HepG2 (cell line): ENCODE data around the gene ZPR1. TPM values are rescaled to one million over a fixed set of nuclear protein-coding genes. Genes with fewer than 3 reads are reported as not detected.

Source experiments
- ATRX ChIP-seq: sonication (generic); formaldehyde crosslinking; IDR thresholded peaks from 2 replicates; pipeline ENCODE4 v1.4.0; 2020; ENCODE audit warnings: missing genetic modification reagents, borderline replicate concordance
- BORCS8-MEF2B ChIP-seq: sonication (generic); formaldehyde crosslinking; IDR thresholded peaks from 2 replicates; pipeline ENCODE4 v1.8.0; 2022; ENCODE audit warnings: mild to moderate bottlenecking, missing genetic modification reagents
- CEBPG ChIP-seq: IDR thresholded peaks from 2 replicates; pipeline ENCODE4 v1.6.1; 2016
- JUN ChIP-seq: sonication (generic); formaldehyde crosslinking; IDR thresholded peaks from 2 replicates; pipeline ENCODE4 v1.4.0; 2020; ENCODE audit warnings: mild to moderate bottlenecking, missing genetic modification reagents
- KDM4B ChIP-seq: sonication (generic); formaldehyde crosslinking; IDR thresholded peaks from 2 replicates; pipeline ENCODE4 v1.4.0; 2020; ENCODE audit warnings: missing genetic modification reagents
- NR1H2 ChIP-seq: sonication (generic); formaldehyde crosslinking; IDR thresholded peaks from 2 replicates; pipeline ENCODE4 v1.8.1; 2022; ENCODE audit warnings: low read depth, missing genetic modification reagents, borderline replicate concordance
- PHF8 ChIP-seq: sonication (generic); formaldehyde crosslinking; IDR thresholded peaks from 2 replicates; pipeline ENCODE4 v1.5.0; 2020; ENCODE audit warnings: missing genetic modification reagents
- SKI ChIP-seq: fragments of 450-650 bp; IDR thresholded peaks from one replicate; pipeline ENCODE4 v1.6.1; 2018; ENCODE audit warnings: mild to moderate bottlenecking; ENCODE audit not compliant: partially characterized antibody
- TAF1 ChIP-seq: sonication (generic); formaldehyde crosslinking; IDR thresholded peaks from 2 replicates; pipeline ENCODE4 v1.4.0; 2020; ENCODE audit warnings: missing genetic modification reagents
- TSC22D2 ChIP-seq: sonication (generic); formaldehyde crosslinking; IDR thresholded peaks from 2 replicates; pipeline ENCODE4 v1.5.1; 2020; ENCODE audit warnings: missing genetic modification reagents, mild to moderate bottlenecking, borderline replicate concordance
- ZNF326 ChIP-seq: sonication (generic); formaldehyde crosslinking; IDR thresholded peaks from 2 replicates; pipeline ENCODE4 v1.4.0; 2020; ENCODE audit warnings: missing genetic modification reagents, borderline replicate concordance
- ZNF549 ChIP-seq: sonication (generic); formaldehyde crosslinking; IDR thresholded peaks from 2 replicates; pipeline ENCODE4 v1.5.0; 2020; ENCODE audit warnings: missing genetic modification reagents
- ZNF569 ChIP-seq: sonication (generic); formaldehyde crosslinking; IDR thresholded peaks from 2 replicates; pipeline ENCODE4 v1.5.0; 2020; ENCODE audit warnings: mild to moderate bottlenecking, missing genetic modification reagents, moderate library complexity, borderline replicate concordance
- polyA plus RNA-seq, 8 experiments: library from polyadenylated mRNA; depleted of rRNA in 3 of 8; stranded (reverse) in 7 of 8; unstranded in 1 of 8; fragments of >200 nt; fragmentation: Illumina TruSeq in 4 of 8; extraction: Trizol in 4 of 8; gene quantifications; 2 replicates each; pipeline versions ENCODE4 v1.2.1 to v1.2.3, GENCODE V29; 2011 to 2016; ENCODE audit warnings: low read depth in 4 of 8, missing spikeins in 1 of 8, mixed read lengths in 1 of 8; ENCODE audit not compliant: insufficient read depth in 1 of 8
- total RNA-seq, 5 experiments: library from RNA; depleted of rRNA; stranded (reverse); fragments of >200 nt; fragmentation: Illumina TruSeq; extraction: Trizol; gene quantifications; 2 replicates each; pipeline ENCODE4 v1.2.3, GENCODE V29; 2016; ENCODE audit warnings: low read depth in 1 of 5
- TF ChIP-seq, protein P1 (sequence below), 2 experiments: sonication (generic) in 1 of 2; formaldehyde crosslinking in 1 of 2; IDR thresholded peaks; 2 replicates each; pipeline versions ENCODE4 v1.4.0 to v1.6.1; 2016 to 2020; ENCODE audit warnings: borderline replicate concordance in 1 of 2, low read depth in 1 of 2, mild to moderate bottlenecking in 1 of 2, missing genetic modification reagents in 1 of 2
- TF ChIP-seq, protein P2 (sequence below): sonication (generic); formaldehyde crosslinking; IDR thresholded peaks from 2 replicates; pipeline ENCODE4 v1.4.0; 2020; ENCODE audit warnings: mild to moderate bottlenecking, missing genetic modification reagents
- TF ChIP-seq, protein P3 (sequence below): IDR thresholded peaks from 2 replicates; pipeline ENCODE4 v1.6.1; 2018; ENCODE audit warnings: missing genetic modification reagents, mild to moderate bottlenecking, missing compliant biosample characterization

ZPR1 gene
- total and polyA plus RNA-seq, 2 of the 13 experiments (the other 11 are each of a cell fraction or from before 2014, with no cell fraction given), result 40.0 to 79.3 TPM

DNA sequence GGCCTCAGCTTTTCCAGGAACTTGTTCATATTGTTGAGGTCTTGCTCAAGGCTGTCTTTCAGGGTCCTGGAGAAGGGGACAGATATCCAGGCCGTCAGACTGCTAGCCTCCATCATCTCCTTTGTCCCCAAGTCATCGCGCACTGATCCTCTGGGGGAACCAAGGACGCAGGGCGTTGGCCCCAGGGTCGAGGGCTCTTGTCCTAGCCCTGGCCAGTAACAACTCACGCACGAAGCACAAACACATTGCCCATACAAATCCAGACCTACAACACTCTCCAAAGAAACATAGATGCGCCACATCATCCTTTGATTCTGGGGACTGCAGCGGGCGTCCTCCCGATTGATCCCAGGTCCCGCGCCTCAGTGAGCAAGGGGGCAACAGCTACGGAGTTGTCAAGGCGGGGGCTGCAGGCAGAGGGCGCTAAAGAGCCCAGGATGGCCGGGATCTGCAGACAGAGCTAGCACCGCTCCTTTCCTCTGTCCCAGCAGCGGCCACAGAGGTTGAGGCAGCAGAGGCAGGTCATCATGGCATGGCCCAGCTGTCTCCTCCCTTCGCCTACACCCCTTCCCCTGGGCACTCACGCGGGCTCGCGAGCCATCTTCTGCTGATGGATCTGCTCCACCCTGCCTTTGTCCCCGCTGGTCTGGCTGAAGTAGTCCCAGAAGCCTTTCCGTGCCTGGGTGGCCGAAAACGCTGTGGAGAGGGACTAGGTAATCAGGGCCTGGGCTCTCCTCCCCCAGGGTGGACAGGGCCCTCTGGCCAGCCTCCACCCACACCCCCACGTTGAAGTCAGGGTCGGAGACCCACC lies 3.4 kb upstream of the ZPR1 start (continued):
- TF ChIP-seq, protein P1, sequence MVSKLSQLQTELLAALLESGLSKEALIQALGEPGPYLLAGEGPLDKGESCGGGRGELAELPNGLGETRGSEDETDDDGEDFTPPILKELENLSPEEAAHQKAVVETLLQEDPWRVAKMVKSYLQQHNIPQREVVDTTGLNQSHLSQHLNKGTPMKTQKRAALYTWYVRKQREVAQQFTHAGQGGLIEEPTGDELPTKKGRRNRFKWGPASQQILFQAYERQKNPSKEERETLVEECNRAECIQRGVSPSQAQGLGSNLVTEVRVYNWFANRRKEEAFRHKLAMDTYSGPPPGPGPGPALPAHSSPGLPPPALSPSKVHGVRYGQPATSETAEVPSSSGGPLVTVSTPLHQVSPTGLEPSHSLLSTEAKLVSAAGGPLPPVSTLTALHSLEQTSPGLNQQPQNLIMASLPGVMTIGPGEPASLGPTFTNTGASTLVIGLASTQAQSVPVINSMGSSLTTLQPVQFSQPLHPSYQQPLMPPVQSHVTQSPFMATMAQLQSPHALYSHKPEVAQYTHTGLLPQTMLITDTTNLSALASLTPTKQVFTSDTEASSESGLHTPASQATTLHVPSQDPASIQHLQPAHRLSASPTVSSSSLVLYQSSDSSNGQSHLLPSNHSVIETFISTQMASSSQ (IDR thresholded peaks at IDR 0.05; ENCODE audit: low read depth), result no peak
- TF ChIP-seq, protein P1 (CRISPR knock-in tag; IDR thresholded peaks at IDR 0.05; ENCODE audit: borderline replicate concordance), result no peak
- TF ChIP-seq BORCS8-MEF2B (CRISPR knock-in tag) (peak; percentile 82), TAF1 (CRISPR knock-in tag) (peak; percentile 62; the same call in 1 of the 2 replicates), ATRX (CRISPR knock-in tag) (no peak), SKI (no peak), JUN (CRISPR knock-in tag) (no peak), CEBPG (CRISPR knock-in tag) (peak; percentile 27; the same call in 1 of the 2 replicates), ZNF326 (no peak), ZNF569 (CRISPR knock-in tag) (no peak), NR1H2 (CRISPR knock-in tag) (no peak), PHF8 (CRISPR knock-in tag) (no peak; the same call in none of the 2 replicates), ZNF549 (CRISPR knock-in tag) (no peak), KDM4B (CRISPR knock-in tag) (no peak), TSC22D2 (CRISPR knock-in tag) (no peak)
- TF ChIP-seq, protein P2, sequence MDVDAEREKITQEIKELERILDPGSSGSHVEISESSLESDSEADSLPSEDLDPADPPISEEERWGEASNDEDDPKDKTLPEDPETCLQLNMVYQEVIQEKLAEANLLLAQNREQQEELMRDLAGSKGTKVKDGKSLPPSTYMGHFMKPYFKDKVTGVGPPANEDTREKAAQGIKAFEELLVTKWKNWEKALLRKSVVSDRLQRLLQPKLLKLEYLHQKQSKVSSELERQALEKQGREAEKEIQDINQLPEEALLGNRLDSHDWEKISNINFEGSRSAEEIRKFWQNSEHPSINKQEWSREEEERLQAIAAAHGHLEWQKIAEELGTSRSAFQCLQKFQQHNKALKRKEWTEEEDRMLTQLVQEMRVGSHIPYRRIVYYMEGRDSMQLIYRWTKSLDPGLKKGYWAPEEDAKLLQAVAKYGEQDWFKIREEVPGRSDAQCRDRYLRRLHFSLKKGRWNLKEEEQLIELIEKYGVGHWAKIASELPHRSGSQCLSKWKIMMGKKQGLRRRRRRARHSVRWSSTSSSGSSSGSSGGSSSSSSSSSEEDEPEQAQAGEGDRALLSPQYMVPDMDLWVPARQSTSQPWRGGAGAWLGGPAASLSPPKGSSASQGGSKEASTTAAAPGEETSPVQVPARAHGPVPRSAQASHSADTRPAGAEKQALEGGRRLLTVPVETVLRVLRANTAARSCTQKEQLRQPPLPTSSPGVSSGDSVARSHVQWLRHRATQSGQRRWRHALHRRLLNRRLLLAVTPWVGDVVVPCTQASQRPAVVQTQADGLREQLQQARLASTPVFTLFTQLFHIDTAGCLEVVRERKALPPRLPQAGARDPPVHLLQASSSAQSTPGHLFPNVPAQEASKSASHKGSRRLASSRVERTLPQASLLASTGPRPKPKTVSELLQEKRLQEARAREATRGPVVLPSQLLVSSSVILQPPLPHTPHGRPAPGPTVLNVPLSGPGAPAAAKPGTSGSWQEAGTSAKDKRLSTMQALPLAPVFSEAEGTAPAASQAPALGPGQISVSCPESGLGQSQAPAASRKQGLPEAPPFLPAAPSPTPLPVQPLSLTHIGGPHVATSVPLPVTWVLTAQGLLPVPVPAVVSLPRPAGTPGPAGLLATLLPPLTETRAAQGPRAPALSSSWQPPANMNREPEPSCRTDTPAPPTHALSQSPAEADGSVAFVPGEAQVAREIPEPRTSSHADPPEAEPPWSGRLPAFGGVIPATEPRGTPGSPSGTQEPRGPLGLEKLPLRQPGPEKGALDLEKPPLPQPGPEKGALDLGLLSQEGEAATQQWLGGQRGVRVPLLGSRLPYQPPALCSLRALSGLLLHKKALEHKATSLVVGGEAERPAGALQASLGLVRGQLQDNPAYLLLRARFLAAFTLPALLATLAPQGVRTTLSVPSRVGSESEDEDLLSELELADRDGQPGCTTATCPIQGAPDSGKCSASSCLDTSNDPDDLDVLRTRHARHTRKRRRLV (CRISPR knock-in tag), result no peak
- TF ChIP-seq, protein P3, sequence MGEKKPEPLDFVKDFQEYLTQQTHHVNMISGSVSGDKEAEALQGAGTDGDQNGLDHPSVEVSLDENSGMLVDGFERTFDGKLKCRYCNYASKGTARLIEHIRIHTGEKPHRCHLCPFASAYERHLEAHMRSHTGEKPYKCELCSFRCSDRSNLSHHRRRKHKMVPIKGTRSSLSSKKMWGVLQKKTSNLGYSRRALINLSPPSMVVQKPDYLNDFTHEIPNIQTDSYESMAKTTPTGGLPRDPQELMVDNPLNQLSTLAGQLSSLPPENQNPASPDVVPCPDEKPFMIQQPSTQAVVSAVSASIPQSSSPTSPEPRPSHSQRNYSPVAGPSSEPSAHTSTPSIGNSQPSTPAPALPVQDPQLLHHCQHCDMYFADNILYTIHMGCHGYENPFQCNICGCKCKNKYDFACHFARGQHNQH (CRISPR knock-in tag), result peak; percentile 62; the same call in 1 of the 2 replicates
